OCI-LY7 (cell line): ENCODE data around the gene PEX11B. TPM values are rescaled to one million over a fixed set of nuclear protein-coding genes. Genes with fewer than 3 reads are reported as not detected.
A peak's percentile ranks its signal among the peaks of the same experiment; 100 is the strongest.

Experiments used
- BruUV-seq: library from RNA; stranded (reverse); fragments of 400-500 nt; replicated peaks from 2 replicates; lab custom pipeline; 2021; lab: Mats Ljungman, UMichigan
- CTCF ChIA-PET: fragments of 300-600 bp; sonication (Branson Sonifier 250); formaldehyde crosslinking; loops from one replicate; lab custom pipeline; 2022; ENCODE audit warnings: antibody characterized with exemption; ENCODE audit not compliant: unreplicated experiment; lab: Charles Lee
- POLR2A ChIA-PET: fragments of 300-600 bp; sonication (Branson Sonifier 250); formaldehyde crosslinking; loops from one replicate; lab custom pipeline; 2022; ENCODE audit warnings: antibody characterized with exemption; lab: Charles Lee
- DNase-seq: peaks from one replicate; pipeline ENCODE4 v3.0.0-alpha.2; 2015; ENCODE audit warnings: low spot score
- H2AFZ ChIP-seq: fragments of 200-600 bp; sonication (generic), shearing (Covaris generic); 2 replicates; pipeline ENCODE4 v1.6.1; 2014; ENCODE audit warnings: mild to moderate bottlenecking, antibody characterized with exemption, low read length, moderate library complexity
- H3K27ac ChIP-seq: fragments of 200-600 bp; sonication (generic); 2 replicates; pipeline ENCODE4 v1.5.1; 2014; ENCODE audit warnings: mixed run types, low read depth, mild to moderate bottlenecking, moderate library complexity, low read length, inconsistent platforms; ENCODE audit not compliant: poor library complexity, severe bottlenecking
- H3K36me3 ChIP-seq: fragments of 200-600 bp; sonication (generic); 2 replicates; pipeline ENCODE4 v1.6.1; 2014; ENCODE audit warnings: mild to moderate bottlenecking, antibody characterized with exemption, low read length, moderate library complexity, mixed read lengths; ENCODE audit not compliant: insufficient read depth
- H3K4me1 ChIP-seq: fragments of 200-600 bp; sonication (generic); 2 replicates; pipeline ENCODE4 v1.5.1; 2014; ENCODE audit warnings: mild to moderate bottlenecking, low read length; ENCODE audit not compliant: insufficient read depth, poor library complexity, severe bottlenecking
- H3K4me2 ChIP-seq: fragments of 200-600 bp; sonication (generic); 2 replicates; pipeline ENCODE4 v1.6.1; 2014; ENCODE audit warnings: mild to moderate bottlenecking, low read length
- H3K4me3 ChIP-seq: fragments of 200-600 bp; sonication (generic); 2 replicates; pipeline ENCODE4 v1.5.1; 2014; ENCODE audit warnings: mild to moderate bottlenecking, low read depth, low read length; ENCODE audit not compliant: poor library complexity, severe bottlenecking
- H3K79me2 ChIP-seq: fragments of 200-600 bp; sonication (generic); 2 replicates; pipeline ENCODE4 v1.6.1; 2016; ENCODE audit warnings: low read depth, mild to moderate bottlenecking, low read length, moderate library complexity, mixed read lengths; ENCODE audit not compliant: insufficient read depth
- H3K9me2 ChIP-seq: fragments of 200-600 bp; sonication (generic); 2 replicates; pipeline ENCODE4 v1.6.1; 2016; ENCODE audit warnings: mild to moderate bottlenecking, low read length, mixed read lengths; ENCODE audit not compliant: insufficient read depth
- H3K9me3 ChIP-seq: fragments of 200-600 bp; sonication (generic); 2 replicates; pipeline ENCODE4 v1.6.1; 2014; ENCODE audit warnings: mild to moderate bottlenecking, mixed run types, low read length, mixed read lengths
- H4K20me1 ChIP-seq: fragments of 200-600 bp; sonication (generic); 2 replicates; pipeline ENCODE4 v1.6.1; 2014; ENCODE audit warnings: mild to moderate bottlenecking, antibody characterized with exemption, low read length, moderate library complexity, mixed read lengths; ENCODE audit not compliant: insufficient read depth
- EZH2phosphoT487 ChIP-seq: fragments of 200-600 bp; sonication (generic); IDR thresholded peaks from 2 replicates; pipeline ENCODE4 v1.6.1; 2018; ENCODE audit warnings: low read depth, borderline replicate concordance, mild to moderate bottlenecking, mixed run types, antibody characterized with exemption, low read length, moderate library complexity, mixed read lengths
- intact Hi-C: fragments of 100-400 bp; cut with micrococcal nuclease; formaldehyde crosslinking; loops from one replicate; pipeline ENCODE4 v1.10.0; 2022; ENCODE audit not compliant: unreplicated experiment
- total RNA-seq, 2 experiments: library from RNA; depleted of rRNA in 1 of 2; stranded (reverse); fragments of >200 nt in 1 of 2; shearing (Covaris generic) in 1 of 2; gene quantifications; 2 replicates each; pipeline ENCODE4 v1.2.3, GENCODE V29; 2014 to 2022
- TF ChIP-seq, protein P1 (sequence below): fragments of 200-600 bp; sonication (generic); conservative IDR thresholded peaks from 2 replicates; pipeline ENCODE4 v1.5.1; 2014; ENCODE audit warnings: mild to moderate bottlenecking, antibody characterized with exemption, low read length, moderate library complexity, mixed read lengths

The PEX11B gene
- total RNA-seq, 2 experiments from 2014 or later = 18.2 to 32.9 TPM

DNA sequence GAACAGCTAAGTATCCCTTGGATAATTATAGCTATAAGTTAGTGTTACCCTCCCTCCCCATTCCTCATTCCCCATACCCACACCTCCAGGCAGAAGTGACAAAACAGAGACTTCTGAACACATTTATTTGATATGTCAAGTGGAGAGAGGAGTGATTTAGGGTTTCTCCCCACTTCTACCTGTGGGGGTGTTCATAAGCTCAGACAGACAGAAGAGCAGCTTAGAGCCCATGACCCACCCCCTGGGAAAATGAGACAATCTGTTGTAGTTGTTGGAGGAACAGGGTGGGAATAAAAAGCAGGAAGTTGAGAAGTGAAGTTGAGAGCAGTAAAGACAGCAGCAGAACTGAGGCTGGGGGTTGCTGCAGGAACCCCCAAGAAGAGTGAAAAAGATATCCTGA is 40.8 kb upstream of the PEX11B start:
- Histone ChIP-seq H3K9me3 (no peaks in the 10 kb centered on the region), H3K4me2 (0 out of 2 replicates have a peak overlapping the region, but pooled peaks have one; percentile 94), H2AFZ (no peak overlapping the region), H3K4me1 (peaks cover 78% of the 10 kb centered on the region), H3K9me2 (no peaks in the 10 kb centered on the region), H4K20me1 (peaks cover 3% of the 10 kb centered on the region; the same call in 1 of the 2 replicates), H3K27ac (no peak overlapping the region), H3K36me3 (peaks cover 5% of the 10 kb centered on the region; the same call in 1 of the 2 replicates), H3K79me2 (peaks cover 29% of the 10 kb centered on the region; the same call in 1 of the 2 replicates), H3K4me3 (no peak overlapping the region)
- ChIA-PET CTCF (no interaction called here), POLR2A (interaction anchor here (1.9 to 2.5 kb wide), 2 partner anchors 32 to 100 kb away, joined by 9 to 20 read pairs; partner anchors contain the start of genes PIAS3 and RBM8A)
- TF ChIP-seq, protein P1, sequence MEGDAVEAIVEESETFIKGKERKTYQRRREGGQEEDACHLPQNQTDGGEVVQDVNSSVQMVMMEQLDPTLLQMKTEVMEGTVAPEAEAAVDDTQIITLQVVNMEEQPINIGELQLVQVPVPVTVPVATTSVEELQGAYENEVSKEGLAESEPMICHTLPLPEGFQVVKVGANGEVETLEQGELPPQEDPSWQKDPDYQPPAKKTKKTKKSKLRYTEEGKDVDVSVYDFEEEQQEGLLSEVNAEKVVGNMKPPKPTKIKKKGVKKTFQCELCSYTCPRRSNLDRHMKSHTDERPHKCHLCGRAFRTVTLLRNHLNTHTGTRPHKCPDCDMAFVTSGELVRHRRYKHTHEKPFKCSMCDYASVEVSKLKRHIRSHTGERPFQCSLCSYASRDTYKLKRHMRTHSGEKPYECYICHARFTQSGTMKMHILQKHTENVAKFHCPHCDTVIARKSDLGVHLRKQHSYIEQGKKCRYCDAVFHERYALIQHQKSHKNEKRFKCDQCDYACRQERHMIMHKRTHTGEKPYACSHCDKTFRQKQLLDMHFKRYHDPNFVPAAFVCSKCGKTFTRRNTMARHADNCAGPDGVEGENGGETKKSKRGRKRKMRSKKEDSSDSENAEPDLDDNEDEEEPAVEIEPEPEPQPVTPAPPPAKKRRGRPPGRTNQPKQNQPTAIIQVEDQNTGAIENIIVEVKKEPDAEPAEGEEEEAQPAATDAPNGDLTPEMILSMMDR = no peak
- TF ChIP-seq EZH2phosphoT487 = no peak
- BruUV-seq = no TSS peak
- no peak for DNase-seq
- intact Hi-C loops = loop anchor here (2.0 kb wide), 1 partner anchor 101 kb away; the partner anchor contains the start of gene PIAS3

DNA sequence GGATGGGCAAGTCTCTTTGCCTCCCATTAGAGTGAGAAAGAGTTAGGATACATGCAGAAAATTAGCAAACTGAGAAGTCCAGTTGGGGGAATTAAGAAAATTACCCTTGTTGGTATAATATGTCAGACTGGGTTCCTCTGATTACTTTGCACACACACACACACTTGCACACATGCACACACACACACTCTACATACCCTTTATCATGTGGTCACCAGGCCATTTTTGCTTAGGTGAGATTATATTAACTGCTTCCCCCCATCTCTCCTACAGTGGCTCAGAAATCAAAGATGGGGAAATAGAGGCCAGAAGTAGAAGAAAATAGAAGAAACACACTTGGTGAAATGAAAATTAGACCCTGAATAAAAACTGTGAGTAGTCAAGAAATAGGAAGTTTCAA is 40.2 kb upstream of the PEX11B start:
- H3K4me1 ChIP-seq = peaks cover 73% of the 10 kb centered on the region
- POLR2A ChIA-PET = interaction anchor here (1.0 to 2.6 kb wide), 13 partner anchors 8 to 100 kb away, joined by 3 to 20 read pairs (median 8); partner anchors contain the start of genes ANKRD35, PEX11B, PIAS3 and RBM8A
- peak overlapping the region; percentile 86 for H3K4me3 ChIP-seq

More for the DNA sequence above, 40.2 kb upstream of the PEX11B start:
- CTCF ChIA-PET = no interaction called here
- H3K79me2 ChIP-seq = peaks cover 24% of the 10 kb centered on the region; the same call in 1 of the 2 replicates
- DNase-seq = no peak
- peak overlapping the region; percentile 94 for H3K4me2 ChIP-seq
- H3K27ac ChIP-seq = peak overlapping the region; percentile 25
- no peaks in the 10 kb centered on the region for H3K9me2 ChIP-seq
- no peak overlapping the region; the same call in 1 of the 2 replicates for H2AFZ ChIP-seq
- no TSS peak for BruUV-seq
- H3K36me3 ChIP-seq = peaks cover 9% of the 10 kb centered on the region; the same call in 1 of the 2 replicates
- H4K20me1 ChIP-seq = peaks cover 3% of the 10 kb centered on the region; the same call in 1 of the 2 replicates
- TF ChIP-seq, protein P1 = no peak
- no peak for TF ChIP-seq EZH2phosphoT487
- intact Hi-C loops = loop anchor here (2.0 kb wide), 1 partner anchor 100 kb away; the partner anchor contains the start of gene PIAS3
- no peaks in the 10 kb centered on the region for H3K9me3 ChIP-seq
